HUDEP-2 (cell line): ENCODE results near the gene RRAGD.

Experiments
- DNase-seq, 76 experiments: peaks; one replicate each; lab custom pipeline; 2025; ENCODE audit not compliant: unreplicated experiment in 76 of 76; lab: John Stamatoyannopoulos, UW

Gene RRAGD, protein sequence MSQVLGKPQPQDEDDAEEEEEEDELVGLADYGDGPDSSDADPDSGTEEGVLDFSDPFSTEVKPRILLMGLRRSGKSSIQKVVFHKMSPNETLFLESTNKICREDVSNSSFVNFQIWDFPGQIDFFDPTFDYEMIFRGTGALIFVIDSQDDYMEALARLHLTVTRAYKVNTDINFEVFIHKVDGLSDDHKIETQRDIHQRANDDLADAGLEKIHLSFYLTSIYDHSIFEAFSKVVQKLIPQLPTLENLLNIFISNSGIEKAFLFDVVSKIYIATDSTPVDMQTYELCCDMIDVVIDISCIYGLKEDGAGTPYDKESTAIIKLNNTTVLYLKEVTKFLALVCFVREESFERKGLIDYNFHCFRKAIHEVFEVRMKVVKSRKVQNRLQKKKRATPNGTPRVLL

DNA sequence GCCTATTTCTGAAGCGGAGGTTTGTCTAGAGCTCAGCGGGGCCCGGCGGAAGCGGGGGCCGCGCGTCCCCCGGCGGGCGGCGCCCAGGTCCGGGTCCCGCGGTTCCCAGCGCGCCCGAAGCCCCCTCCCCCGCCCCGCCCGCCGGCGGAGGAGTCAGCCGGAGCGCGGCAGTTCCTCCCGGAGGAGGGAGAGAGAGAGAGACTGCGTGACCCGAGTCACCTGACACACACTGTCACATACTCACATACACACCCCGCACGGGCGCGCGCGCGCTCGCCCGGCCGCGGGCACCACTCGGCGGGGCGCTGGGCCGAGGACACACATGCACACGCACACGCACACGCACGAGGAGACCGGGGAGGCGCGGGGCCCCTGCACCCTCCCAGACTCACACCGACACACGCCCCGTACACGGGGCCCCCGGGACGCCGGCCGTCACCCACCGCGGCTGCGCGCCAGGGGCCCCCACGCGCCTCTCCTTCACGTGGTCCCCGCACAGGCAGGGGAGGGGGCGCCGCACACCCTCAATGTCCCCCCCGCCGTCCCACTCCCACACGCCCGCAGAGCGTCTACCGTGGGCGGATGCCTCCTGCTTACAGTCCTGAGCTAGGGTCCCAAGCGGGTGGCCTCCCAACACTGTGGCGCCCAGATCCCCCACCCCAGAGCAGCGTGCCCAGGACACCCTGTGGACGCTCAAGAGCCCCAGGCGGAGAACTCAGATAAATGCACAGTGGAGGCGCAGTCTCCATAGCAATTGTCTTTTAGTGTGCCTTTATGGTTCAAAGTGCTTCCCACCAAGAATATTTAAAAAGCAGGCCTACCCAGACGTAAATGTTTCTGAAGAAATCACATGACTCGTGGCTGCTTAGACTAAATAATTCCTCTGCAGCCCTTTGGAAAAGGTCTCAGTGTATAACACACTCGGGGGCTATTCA, at the start of gene RRAGD:
TSS of gene RRAGD (minus strand) at position 203 of the 935 bp plus-strand sequence. CDS start 280 bp downstream, outside the sequence.
- peak in 43 of 76 experiments; percentile 2 to 58 (median 27) for DNase-seq

DNA sequence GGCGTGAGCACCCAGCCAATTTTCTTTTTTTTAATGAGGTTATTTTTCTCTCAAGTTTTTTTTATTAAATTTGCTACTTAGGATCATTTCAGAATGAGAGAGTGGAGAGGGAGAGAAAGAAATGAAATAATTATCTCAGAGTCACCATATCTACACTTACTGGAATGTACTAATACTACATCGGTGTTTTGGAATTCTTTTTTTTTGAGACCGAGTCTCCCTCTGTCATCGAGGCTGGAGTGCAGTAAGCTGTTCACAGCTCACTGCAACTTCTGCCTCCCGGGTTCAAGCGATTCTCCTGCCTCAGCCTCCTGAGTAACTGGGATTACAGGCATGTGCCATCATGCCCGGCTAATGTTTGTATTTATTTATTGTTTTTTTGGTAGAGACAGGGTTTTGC, 48.6 kb upstream of the RRAGD start:
- DNase-seq: no peak

DNA sequence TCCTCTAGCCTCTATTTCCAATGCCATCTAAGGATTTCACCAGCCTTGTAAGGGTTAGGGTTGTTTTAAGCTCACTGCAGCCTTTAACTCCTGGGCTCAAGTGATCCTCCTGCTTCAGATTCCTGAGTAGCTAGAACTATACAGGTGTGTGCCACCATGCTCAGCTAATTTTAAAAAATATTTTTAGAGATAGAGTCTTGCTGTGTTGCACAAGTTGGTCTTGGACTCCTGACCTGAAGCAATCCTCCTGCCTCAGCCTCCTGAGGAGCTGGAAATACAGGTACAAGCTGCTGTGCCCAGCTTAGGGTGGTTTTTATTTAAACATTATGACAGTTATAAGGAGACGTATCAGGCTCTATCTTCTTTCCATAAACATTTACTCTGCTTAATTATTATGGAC, 47.4 kb upstream of the RRAGD start:
- no peak for DNase-seq

DNA sequence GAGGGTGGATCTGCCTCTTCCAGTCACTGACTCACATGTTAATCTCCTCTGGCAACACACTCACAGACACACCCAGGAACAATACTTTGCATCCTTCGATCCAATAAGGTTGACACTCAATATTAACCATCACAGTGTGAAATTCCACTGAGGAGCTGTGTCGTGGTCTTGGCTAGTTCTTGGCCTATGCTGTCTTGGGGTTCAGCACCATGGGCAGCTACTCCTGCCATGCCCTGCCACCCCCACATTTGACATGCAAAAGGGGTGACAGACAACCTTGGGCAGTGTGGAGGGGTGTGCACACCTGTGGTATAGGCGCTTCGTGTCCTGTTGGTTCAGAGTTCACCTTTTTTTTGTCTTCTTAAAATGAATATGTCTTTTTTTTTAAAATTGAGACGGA, 46.6 kb upstream of the RRAGD start:
- DNase-seq: no peak

DNA sequence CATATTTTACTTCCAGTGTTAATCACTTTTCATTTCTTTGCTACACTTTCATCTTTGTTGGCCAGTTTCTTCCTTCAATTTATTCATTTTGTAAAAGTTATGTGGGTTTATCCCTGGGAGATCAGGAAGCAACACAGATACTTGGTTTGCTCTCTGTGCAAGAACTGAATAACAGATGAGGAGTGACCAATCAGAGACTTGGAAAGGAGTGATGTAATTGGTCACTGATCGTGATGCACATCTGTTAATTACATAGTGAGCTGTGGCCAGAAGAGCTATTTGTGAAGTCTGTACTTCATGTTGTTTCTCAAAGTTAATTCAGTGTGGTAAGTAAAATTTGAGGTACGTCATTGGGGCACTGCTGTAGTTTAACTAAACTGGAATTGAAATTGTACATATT, 42.2 kb upstream of the RRAGD start:
- DNase-seq: no peak

DNA sequence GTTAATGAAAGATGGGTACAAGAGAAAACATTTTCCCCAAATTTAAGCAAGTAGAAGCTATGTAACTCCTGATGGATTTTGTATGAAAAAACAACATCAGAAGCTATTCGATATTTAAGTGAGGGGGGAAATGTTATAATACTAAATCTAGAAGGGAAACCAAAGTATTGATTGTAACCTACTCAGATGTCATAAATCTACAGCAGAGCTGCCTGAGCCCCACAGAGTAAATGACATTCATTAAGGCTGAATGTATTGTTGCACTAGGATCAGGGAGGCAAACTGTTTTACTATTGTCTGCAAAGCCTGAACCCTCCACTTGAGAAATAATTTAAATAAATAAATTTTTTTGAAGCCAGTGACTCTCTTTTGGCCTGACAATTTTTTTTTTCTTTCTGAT, 40.2 kb upstream of the RRAGD start:
- no peak for DNase-seq

DNA sequence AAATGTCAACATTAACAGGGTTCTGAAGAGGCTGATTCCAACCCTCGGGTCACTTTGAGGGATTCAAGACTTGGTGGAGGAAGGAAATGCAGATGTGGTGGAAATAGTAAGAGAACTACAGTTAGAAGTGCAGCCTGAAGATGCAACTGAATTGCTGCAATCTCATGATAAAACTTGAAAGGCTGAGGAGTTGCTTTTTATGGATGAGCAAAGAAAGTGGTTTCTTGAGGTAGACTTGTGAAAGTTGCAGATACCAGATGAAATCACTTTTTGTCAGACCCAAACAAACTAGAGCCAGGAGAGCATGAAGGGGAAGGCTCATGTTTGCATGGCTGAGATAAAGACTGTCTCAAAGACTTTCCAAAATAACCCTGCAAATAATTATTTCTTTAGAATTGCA, 37.1 kb upstream of the RRAGD start:
- no peak for DNase-seq

DNA sequence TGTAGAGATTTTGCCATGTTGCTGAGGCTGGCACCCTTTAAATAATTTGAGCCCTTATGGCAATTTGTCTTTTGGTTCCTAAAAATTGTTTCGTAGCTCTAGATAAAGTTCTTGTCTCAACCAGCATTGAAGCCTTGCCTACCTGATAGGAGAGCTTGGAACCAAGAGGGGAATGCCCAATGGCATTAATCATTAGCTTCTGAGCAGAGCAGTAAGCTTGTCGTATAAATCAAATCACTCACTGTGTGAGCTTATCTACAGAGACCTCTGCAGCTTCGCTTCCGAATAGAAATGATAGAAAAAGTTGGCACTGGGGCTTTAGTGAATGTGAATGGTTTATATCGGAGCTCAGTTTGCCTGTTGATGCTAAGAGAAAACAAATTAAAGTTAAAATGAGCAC, 31.6 kb upstream of the RRAGD start:
- DNase-seq: no peak

DNA sequence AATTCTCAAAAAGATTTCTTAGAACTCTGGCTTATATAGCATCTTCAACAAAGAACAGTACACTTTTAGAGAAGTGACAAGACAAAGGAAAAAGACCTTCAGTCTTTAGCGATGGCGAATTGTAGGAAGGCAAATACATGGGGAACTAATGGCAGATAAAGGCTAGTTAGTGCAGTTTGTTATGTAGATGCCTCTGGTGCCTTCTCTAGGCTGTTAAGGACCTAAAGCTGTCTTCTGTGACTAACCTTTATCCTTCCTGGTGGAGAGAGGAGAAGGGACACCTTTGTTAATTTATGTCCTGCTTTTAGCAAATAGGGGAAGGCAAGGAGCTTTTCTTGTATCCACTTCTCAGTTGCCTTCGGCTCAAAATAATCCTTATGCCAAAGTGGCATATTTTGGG, 28.1 kb upstream of the RRAGD start:
- DNase-seq: no peak

DNA sequence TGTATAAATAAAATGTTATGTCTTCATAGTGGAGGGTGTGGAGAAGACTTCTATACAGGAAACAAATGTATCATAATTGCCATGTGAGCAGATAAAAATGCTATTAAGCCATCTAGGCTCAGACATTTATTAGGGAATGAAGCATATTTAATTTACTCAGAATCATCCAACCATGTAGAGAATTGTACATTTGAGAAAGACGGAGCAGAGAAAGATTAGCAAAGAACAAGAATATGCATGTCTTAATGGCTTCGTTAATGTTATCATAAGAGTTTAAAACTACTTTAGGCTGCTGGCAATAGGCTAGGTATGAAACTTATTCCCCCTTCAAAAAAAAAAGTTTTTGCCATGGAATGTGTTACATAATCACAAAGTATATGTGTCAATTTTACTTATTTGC, 26.9 kb upstream of the RRAGD start:
- no peak for DNase-seq

DNA sequence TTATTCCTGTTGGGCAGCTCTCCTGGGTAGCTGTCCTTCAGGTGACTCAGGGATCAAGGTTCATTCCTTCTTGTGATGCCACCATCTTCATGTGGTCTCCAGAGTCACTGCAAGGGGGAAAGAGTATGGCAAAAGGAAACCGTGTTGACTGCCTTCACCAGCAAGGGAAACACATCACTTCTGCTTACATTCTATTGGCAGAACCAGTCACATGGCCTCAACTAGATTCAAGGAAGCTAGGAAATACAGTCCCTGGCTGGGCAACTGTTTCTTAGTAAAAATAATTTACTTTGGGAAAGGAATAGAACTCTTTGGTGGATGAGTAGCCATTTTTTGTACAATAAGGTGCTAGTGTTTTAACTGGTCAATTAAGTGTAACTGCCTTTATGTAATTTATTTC, 26.2 kb upstream of the RRAGD start:
- DNase-seq: no peak

DNA sequence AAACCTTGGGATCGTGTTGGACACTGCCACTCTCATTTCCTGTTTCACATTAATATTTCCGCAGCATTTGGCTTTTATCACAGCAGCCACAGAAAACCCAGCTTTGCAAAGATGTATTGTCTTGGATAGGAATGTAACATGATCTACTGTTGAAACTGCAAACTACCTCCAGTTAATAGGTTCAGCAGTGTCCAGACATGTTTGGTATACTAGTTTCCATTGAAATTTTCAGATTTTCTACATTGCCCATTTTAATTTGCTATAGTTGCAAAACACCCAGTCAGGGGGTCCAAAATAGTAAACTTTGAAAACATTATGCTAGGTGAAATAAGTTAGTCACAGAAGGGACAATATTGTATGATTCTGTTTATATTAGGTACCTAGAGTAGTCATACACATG, 24.2 kb upstream of the RRAGD start:
- DNase-seq: no peak

DNA sequence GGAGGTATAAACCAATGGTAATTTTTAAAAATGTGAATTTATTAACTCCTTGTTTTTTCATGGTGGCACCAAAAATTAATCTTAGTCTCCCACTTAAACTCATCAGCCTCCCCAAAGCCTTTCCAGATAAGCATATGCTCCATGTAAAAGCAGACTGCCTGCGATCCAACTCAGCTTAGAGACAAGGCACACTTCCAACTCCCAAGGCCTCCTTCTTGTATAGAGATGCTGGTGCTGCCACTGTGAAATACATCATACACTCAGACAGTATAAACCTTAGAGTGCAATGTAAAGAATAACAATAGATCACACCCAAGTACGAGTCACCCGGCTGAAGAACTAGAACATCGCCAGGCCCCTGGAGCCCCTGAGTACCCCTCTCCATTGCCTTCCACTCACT, 22.9 kb upstream of the RRAGD start:
- no peak for DNase-seq

DNA sequence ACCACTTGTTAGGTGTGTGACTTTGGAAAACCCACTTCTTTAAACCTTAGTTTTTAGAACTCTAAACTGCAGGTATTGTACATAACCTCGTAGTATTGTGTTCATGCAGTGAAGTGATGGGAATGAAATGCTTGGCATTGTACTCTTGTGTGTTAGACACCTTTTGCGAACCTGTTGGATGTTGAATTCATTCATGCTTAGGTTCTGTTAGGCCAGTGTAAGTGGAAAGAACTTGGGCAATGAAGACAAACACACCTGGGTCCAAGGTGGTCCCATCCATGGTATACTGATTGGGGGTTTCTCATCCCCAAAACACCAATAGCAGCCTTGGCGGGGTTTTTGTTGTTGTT, 22.1 kb upstream of the RRAGD start:
- DNase-seq: no peak

DNA sequence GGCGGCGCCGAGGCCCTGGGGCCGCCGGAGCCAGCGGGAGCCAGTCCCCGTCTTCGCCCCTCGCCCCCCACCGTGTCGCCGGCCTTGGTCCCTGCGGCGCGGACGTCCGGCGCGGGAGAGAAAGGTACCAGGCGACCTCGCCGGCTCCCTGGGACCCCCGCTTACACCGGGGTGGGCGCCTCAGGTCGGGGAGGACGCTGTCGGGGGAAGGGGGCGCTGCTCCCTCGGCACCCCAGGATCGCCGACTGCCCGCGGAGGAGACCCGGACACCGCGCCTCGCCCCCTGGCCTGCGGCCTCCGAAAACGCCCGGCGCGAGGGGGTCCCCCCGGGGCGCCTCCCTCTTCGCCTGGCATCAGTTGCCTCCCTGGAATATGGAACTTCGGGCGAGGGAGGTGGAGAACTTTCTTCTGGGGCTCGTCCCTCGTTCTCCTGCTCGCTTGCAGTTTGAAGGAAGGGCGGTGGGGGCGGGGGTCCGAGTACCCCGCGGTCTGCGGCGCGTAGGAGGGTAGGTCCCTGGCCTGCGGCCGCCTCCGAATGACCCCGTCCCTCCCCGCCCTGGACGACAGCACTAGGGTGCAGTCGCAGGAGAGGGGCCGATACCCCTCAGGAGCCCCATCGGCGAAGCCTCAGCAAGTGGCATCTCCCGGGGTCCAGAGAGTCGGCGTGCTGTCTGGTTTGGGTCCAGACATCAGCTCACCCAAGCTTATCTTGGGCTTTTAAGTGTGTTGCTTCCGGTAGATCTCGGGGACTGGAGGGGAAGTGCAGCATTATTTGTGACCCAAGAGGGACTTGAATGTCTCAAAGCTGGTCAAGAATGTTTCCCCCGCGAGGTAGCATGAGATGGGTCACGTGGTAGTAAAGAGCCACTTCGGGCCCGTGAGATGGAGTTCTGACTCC, 21.4 kb upstream of the RRAGD start:
- peak in 3 of 76 experiments; percentile 12 to 24 (median 17) for DNase-seq

DNA sequence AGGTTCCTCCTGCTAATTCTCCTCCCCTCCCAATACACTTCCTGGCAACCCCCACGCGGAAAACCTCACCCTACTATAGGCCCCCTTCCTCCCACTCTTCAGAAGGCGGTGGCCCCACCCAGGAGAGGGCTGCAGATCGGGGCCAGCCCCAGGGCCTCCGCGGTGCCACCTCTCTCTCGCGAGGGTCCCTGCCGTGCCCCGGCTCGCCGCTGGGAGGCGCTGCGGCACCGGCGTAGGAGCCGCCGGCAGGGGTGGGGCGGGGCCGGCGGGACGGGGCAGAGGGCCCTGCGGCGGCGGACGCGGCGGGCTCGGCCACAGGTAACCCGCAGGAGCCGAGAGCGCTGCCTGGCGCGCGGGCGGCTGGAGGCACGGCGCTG, 20.8 kb upstream of the RRAGD start, which contains the start of gene ANKRD6:
TSS of gene ANKRD6 (plus strand) at position 278 of the 377 bp plus-strand sequence. CDS start 133,825 bp downstream, outside the sequence.
- peak in 58 of 76 experiments; percentile 13 to 84 (median 50) for DNase-seq

DNA sequence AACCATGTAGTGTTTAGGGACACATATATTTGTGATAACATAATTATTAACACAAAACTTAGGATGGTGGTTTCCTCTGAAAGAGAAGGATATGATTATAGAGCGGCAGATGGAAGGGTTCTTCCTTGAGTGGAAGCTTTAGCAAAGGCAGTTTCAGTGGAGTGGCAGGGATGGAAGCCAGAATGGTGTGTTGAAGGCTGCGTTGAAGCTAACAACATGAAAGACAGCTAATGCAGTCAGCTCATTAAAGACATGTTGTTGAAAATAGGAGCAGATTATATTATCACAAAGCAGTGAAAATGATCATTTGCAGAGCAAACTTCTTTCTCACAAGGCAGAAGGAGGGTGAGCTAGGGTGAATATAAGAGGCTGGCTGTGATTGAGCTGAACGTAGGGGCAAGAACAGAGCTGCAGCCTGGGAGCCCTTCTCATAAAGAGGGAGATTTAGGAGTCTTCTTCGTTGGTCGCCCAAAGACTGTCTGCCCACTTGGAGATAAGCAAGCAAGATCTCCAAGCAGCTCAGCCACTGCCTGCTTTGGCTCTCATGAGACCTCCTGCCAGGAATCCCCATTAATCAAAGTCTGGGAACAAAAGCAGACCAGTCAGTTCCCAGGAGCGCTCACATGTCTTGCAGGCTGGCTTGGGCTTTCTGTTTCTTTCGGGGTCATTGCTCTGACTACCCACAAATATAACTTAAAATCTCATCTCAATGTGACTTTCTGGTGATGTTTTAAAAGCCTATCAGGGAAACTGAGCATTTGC, 18.3 kb upstream of the RRAGD start:
- no peak for DNase-seq

DNA sequence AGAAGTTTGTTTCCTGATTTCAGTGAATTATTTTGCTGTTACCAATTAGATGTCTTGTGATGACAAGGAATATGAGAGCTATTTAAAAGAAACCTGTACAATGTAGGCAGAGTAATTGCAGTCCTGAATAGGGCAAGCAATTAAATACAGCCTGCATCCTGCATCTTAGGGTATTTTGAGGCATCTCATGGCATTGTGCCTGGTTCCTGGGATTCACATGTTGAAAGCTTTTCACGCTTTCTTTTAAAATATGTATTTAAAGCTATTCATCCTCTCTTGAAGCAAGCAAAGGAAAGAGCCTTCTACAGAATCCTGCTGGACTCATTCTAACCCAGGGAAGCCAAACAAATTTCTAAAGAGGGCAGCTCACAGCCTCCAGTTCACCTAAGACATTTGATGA, 4.7 kb upstream of the RRAGD start:
- DNase-seq: no peak

DNA sequence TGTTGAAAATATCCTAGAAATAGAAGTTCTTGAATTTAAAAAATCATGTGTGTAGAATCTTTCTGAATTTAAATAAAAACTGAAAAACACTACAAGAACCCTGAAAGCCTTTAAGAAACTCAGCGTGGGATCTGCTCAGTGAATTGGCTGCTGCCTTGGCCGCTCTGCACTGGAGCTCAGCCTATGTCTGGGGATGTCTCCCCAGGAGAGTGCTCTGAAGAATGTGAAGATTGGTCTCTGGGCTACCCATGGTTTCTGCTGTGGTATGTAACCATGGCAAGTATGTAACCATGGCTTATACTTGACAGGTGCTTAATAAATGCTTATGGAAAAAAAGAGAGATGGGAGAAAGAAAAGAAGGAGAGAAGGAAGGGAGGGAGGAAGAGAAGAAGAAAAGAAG, 3.1 kb upstream of the RRAGD start:
- DNase-seq: no peak

DNA sequence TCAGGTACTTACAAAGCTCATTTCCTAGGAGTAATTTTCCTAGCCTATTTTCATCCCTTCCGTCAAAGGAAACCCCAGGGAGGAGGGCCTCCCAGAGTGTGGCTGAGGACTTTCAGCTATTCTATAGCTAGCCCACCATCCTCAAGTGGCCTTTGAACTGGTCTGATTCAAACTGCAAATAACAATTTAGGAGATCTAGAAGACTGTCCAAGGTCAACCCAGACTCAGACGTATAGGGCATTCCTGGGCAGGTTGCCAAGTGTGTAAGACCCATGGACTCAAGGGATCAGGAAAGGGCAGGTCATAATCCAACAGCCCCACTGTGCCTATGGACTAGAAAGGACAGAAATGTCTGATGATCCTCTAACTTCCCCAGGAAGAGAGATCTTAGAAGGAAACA, 2.1 kb upstream of the RRAGD start:
- no peak for DNase-seq
